GM21423 (cell line): Measurements from ENCODE around the gene STAB1.
A peak's percentile ranks its signal among the peaks of the same experiment; 100 is the strongest.

ENCODE experiments used
- ATAC-seq: cut with Tn5 transposase; IDR thresholded peaks from one replicate; pipeline ENCODE4 v1.9.1; 2021; ENCODE audit warnings: mild to moderate bottlenecking, moderate library complexity; ENCODE audit not compliant: unreplicated experiment

STAB1 gene

GRCh38 chr3:52532838-52533622, 37.9 kb downstream of the STAB1 start:
- peak; percentile 2 for ATAC-seq

GRCh38 chr3:52533623-52534280, 38.6 kb downstream of the STAB1 start, which contains the start of gene NT5DC2:
Gene NT5DC2, minus strand, starts transcription at chr3:52533857. Its CDS starts 120 bp downstream, at chr3:52533737.
- ATAC-seq: peak; percentile 28

DNA sequence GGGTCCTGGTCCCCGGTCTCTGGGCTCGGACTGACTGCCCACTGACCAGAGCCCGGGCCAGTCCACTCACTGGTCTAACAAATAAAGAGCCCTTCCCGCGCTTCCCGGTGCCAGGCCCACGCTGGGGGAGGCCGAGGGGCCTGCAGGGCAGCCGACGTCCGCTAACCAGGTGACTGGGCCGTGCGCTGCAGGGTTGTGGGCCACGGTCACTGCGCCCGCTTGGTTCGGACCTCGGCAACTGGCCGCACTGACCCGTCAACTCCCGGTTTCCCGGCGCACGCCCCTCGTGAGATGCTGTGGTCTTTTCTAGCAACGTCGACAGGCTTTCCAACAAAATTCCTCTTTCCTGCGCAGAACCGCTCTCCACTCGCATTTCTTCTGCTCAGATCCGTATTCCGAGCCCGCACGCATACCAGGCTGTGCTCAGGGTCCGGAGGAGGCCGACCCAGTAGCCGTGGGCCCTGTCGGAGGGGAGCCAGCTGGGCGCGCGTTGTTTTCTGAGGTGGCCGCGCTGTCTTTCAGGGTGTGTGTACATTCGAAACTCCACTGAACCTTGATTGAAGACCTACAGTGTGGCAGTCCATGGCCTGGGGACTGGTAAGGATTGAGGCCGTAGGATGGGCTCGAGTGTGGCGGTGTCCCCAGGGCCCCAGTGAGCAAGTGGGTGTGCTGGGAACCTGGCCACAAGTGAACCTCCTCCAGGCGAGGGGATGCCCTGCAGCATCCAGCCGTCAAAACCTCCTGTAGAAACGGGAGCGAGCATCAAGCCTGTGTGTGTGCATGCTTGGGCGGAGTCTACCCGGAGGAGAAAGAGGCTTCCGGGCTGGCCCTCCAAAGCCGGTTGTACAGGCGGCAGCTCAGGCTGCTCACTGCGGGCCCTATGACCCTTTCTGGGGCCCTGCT, 39.4 kb downstream of the STAB1 start:
- no peak for ATAC-seq

DNA sequence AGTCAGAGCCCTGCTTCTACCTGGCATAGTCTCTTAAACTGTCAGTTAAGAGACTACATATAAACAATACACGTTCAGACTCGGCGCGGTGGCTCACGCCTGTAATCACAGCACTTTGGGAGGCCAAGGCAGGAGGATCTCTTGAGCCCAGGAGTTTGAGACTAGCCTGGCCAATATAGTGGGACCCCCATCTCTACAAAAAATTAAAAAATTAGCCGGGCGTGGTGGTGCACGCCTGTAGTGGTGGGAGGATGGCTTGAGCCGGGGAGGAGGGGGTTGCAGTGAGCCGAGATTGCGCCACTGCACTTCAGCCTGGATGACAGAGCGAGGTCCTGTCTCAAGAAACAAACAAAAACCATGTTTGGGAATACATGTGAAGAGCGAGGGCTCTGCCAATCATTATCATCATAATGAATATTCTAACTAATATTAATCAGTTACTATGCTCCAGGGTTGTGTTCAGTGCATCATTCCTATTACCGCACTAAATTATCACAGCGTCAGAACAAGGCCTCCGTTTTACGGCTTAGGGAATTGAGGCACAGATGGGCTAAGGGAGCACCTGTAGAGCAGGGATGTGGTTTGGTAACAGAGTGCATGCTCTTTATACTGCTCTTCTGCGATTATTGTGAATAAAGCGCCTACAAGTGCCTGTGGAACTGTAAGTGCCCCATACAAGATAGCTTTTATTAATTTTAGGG, 40.4 kb downstream of the STAB1 start:
- ATAC-seq: no peak

DNA sequence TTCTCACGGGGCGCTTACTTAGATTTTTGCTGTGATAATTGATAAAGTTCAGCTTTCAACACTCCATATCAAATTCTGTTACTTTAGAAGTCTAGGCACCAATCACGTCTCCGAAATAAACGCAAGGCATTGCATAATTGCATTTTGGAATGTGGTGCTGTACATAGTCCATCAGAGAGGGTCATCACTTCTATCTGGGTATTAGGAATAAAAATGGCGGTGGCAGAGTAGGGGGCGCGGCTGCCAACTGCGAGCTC, 40.9 kb downstream of the STAB1 start:
- no peak for ATAC-seq

- peak; percentile 83 for ATAC-seq
These were observed 41.4 kb downstream of the STAB1 start, which contains the start of gene UQCC5 for GRCh38 chr3:52536369-52537164. Gene UQCC5, plus strand, starts transcription at chr3:52536605. Its CDS starts 151 bp downstream, at chr3:52536756.

DNA sequence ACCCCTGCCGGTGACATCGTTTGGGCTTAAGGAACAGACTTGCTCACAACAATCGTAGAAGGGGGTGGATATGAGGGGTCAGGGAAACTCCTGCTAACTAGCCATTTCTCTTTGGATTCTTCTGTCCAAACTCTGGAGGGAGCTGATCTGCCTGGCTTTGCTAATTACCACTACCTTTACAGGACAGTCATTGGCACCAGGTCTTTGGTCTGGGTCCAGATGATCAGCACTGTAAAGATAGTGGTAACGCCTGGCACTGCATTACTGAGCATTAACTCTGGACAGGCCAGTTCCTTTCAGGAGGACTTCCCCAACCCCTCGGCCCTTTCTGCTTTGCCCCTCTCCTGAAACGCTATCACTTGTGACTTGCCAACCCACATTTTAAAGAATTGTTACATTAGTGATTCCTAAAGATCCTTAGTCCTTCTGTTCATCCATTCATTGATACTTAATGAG, 42.1 kb downstream of the STAB1 start:
- no peak for ATAC-seq

DNA sequence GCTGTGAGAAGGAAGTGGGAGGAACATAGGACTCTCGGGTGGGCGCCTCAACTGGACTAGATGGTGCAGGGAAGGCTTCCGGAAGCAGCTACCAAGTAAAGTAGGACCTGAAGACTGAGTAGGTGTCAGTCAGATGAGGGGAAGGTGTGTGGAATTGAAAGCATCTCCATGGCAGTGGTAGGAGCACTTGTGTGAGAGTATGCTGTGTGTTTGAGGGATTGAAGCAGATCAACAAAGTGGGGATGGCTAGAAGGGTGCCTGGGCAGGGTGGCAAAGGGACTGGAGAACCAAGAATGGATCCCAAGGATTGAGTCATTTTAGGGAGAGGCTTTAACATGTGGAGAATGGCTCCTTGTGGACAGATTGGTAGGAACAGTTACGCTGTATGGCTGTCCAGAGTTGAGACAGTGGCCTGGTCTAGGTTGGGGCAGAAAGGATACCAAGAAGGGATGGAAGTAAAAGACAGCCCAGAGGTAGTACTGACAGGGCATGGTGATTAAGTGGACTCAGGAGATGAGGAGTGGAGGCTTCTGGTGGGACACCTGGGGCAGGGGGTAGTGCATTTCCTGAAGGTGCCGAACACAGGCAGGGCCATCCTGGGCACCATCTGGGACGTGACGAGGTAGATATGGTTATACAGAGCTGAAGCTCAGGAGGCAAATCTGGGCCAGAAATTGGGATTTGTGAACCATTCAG, 42.7 kb downstream of the STAB1 start:
- ATAC-seq: no peak

GRCh38 chr3:52539010-52539653, 44.0 kb downstream of the STAB1 start:
- no peak for ATAC-seq

- ATAC-seq: no peak
These were observed 45.9 kb downstream of the STAB1 start for GRCh38 chr3:52541050-52541449.

DNA sequence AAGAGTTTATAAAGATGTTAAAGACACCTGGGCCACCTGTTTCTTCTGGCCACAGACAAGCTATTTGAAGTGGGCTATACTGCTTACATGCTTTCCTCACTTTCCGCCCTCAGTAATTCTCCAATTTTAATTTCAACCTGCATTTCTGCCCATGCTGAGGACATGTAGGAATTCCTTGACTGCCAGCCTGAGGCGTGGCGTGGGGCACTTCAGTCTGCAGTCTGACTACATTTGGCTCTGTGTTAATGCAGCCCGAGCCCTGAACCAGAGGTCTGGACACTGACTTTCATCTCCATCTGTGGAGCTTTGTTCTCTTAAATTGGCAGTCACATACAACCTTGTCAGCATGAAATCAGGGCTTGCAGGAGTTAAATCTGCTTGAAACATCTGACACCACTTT, 49.8 kb downstream of the STAB1 start:
- no peak for ATAC-seq

GRCh38 chr3:52546111-52546901, 51.2 kb downstream of the STAB1 start:
- no peak for ATAC-seq

- no peak for ATAC-seq
These were observed 52.0 kb downstream of the STAB1 start for GRCh38 chr3:52547143-52547542.

DNA sequence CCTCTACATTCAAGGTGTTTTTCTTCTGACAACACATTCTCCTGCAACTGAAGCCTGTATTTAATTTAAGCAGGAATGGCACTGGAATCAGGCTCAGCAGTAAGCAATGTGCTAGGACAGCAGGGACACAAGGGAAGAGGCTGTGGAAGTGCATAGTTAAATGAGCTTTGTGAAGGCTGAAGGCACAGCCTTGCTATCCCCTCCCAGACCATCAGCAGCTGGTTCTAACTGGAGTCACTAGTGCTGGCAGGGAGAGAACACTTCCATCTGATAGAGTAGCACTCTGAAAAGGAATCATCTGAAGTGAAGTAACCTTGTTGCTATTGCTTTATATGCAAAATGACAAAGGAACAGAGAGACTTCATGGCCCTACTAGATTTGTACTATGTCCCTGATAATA, 56.0 kb downstream of the STAB1 start:
- ATAC-seq: no peak

DNA sequence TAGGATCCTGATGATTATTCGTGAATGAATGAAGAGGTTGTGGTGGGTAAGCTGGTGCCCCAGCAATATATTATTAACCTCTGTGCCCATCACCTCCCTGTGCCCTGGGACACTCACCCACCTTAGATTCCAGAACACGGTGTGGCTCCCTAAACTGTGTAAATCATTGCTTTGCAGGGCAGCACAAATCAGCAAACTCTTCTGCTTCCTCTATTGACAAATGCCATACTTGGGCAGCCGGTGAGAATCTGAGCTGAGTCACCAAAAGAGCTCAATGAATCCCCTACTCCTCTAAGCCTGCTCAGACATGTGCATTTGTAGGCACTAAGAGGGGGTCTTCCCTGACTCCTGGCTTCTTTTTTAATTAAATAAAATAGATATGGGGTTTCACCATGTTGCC, 57.0 kb downstream of the STAB1 start:
- no peak for ATAC-seq

GRCh38 chr3:52554026-52554755, 59.1 kb downstream of the STAB1 start:
- no peak for ATAC-seq

DNA sequence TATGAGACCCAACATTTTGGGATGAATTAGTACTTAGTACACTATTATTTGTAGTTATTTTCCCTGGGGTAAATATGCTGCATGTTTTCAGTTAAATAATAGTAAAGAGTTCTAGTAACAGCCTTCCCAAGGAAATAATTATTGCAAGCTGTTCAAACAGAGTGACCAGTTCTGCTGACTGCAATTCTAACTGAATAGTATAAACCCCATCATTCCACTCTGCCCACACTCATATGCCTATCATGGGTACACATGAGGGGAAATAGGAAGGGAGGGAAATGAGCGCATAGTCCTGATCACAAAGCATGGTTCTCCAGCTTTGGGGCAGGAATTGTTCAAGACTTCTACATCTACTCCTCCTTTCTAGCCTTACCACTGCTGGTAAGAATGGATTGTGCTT, 59.9 kb downstream of the STAB1 start:
- no peak for ATAC-seq
